Measurements from ENCODE around the gene OR13H1.
"Not testable (repeated sequence)": the region's sequence is repeated elsewhere in the genome, so short reads cannot be mapped to it uniquely, and the experiment has no call there.

Gene OR13H1, protein sequence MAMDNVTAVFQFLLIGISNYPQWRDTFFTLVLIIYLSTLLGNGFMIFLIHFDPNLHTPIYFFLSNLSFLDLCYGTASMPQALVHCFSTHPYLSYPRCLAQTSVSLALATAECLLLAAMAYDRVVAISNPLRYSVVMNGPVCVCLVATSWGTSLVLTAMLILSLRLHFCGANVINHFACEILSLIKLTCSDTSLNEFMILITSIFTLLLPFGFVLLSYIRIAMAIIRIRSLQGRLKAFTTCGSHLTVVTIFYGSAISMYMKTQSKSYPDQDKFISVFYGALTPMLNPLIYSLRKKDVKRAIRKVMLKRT

GRCh38 chrX:131543774-131544173, at the start of gene OR13H1:
Gene OR13H1 (plus strand): TSS chrX:131544074. CDS start chrX:131544074, 0 bp downstream.
- DNase-seq (ENCODE audit: low read depth), result no peak

DNA sequence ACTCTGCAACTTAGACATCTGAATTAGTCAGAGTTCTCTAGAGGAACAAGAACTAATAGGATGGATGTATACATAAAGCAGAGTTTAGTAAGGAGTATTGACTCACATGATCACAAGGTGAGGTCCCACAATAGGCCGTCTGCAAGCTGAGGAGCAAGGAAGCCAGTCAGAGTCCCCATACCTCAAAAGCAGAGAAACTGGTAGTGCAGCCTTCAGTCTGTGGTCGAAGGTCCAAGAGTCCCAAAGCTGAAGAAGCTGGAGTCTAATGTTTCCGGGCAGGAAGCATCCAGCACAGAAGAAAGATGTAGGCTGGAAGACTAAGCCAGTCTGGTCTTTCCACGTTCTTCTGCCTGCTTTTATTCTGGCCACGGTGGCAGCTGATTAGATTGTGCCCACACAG, 42.3 kb upstream of the OR13H1 start:
- not testable (repeated sequence) for DNase-seq (ENCODE audit: low read depth)

DNA sequence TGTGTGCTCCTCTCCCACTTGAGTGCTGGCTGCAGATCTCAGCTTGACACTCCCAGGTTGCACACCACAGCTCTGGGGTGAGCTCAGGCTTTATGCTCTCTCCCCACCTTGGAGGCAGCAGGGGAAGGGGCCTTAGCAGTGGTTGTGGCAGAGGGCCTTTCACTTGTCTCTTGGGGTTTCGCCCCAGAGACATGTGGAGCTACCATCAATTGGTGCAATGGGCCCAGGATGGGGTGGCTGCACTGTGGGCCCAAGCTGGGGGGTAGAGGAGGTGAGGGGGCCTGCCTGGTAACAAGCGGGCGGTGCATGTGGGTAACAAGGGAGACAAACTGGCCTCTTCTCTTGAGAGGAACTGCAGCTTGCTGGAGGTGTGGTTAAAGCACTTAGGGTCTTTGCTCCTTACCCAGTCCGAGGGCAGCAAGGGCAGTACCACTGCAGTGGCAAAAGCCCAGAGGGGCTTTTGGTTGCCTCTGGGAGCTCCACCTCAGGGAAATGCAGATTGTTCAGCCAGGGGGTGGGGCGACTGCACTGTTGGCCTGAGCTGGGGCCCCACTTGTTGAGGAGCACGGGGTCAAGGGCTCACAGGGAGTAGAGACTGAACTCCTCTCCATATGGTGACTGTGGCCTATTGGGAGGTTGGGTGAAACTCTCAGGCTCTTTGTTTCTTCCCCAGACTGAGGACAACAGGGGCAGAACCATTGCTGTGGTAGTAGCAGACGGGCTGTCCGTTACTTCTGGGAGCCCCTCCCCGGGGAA, 30.5 kb upstream of the OR13H1 start:
- no peak for DNase-seq (ENCODE audit: low read depth)

GRCh38 chrX:131521824-131522223, 22.1 kb upstream of the OR13H1 start:
- no peak for DNase-seq (ENCODE audit: low read depth)

DNA sequence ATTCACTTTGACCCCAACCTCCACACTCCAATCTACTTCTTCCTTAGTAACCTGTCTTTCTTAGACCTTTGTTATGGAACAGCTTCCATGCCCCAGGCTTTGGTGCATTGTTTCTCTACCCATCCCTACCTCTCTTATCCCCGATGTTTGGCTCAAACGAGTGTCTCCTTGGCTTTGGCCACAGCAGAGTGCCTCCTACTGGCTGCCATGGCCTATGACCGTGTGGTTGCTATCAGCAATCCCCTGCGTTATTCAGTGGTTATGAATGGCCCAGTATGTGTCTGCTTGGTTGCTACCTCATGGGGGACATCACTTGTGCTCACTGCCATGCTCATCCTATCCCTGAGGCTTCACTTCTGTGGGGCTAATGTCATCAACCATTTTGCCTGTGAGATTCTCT, 344 bp downstream of the OR13H1 start:
- DNase-seq (ENCODE audit: low read depth), result no peak

DNA sequence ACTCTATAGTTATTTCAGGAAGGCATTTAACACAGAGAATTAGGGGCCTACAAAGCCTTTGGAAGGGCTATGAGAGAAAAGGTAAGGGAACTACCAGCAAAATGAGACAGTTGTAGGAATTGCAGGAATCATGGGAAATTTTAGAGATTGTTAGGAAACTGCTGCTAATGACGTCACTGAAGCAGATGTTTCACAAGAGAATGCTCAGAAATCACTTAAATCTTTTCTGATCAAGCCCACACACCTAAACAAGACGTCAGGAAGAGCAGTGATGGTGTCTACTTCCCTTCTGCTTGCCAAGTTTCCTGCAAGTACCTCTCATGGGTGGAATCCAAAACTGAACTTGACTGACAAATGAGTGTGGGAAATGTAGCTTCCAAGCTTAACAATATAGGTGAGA, 5.1 kb downstream of the OR13H1 start:
- no peak for DNase-seq (ENCODE audit: low read depth)

DNA sequence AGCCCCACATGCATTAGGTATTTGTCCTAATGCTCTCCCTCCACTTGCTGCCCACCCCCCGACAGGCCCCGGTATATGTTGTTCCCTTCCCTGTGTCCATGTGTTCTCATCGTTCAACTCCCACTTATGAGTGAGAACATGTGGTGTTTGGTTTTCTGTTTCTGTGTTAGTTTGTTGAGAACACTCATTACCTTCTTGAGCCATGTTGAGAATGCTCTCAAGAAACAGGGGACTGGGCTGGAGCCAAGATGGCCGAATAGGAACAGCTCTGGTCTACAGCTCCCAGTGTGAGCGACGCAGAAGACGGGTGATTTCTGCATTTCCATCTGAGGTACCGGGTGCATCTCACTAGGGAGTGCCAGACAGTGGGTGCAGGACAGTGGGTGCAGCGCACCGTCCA, 8.6 kb downstream of the OR13H1 start:
- not testable (repeated sequence) for DNase-seq (ENCODE audit: low read depth)

DNA sequence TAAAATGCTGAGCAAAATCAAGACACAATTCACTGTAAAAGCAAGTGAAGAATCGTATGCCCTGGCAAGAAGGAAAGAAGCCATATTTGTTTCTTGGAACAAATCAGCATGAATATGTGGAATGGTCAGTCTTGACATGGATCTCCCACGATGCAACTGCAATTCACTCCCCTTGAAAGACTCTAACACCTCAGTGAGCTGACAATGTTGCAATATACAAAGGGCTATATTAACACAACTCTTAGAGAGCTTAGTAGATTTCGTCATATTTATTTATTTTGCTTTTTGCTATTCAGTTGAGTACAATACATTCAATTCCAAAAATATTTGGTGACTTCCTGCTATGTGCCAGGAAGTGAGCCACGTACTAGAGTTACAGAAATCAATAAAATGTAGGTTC, 14.7 kb downstream of the OR13H1 start:
- no peak for DNase-seq (ENCODE audit: low read depth)

DNA sequence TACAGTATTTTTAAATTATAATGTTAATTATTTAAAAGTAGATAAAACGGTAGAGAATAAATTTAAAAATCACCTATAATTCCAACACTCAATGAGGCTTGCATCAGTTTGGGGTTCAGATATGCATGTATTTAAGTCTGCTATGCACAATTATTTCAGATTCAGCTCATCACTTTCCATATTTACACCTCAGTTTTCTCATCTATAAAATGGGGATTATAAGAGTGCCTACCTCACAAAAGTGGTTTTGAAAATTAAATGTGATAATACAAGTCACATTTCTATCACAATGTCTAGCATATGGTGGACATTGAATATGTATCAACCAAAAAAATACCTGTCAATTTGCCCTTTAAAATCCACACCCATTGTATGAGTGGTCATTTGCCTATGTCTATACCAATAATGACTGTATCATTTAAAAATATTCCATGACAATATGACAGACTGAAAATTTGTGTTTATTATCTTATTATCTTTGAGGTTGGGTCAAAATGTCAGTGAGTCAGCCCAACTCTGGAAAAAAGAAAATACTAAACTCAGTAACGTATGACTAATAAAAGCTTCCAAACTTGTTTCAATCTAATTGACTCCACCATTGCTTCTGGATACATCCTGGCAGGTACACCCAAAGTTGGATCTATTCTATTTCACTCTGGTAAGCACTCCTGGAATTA, 20.8 kb downstream of the OR13H1 start:
- no peak for DNase-seq (ENCODE audit: low read depth)

DNA sequence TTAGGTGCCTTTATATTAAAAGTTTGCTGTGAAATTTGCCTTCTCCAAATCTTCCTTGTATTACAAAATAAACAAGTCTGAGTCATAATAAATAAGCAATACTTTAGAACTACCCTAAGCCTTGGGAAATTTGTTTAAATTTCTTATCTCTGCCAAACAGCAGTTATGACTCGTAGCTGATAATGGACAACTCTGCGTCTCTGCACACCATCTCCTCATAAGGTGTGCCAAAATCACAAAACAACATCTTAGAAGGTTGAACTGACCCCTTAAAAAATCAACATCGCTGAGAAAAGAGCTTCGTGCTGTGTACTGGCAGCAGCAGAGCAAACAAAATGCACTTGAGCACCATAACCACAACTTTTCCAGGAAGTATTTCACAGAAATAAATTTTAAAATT, 22.0 kb downstream of the OR13H1 start:
- no peak for DNase-seq (ENCODE audit: low read depth)

GRCh38 chrX:131571348-131571747, 27.5 kb downstream of the OR13H1 start:
- no peak for DNase-seq (ENCODE audit: low read depth)

GRCh38 chrX:131572372-131573014, 28.6 kb downstream of the OR13H1 start:
- no peak for DNase-seq (ENCODE audit: low read depth)

- DNase-seq (ENCODE audit: low read depth), result no peak
These were observed 33.5 kb downstream of the OR13H1 start for GRCh38 chrX:131577413-131577812.

GRCh38 chrX:131577999-131578734, 34.3 kb downstream of the OR13H1 start:
- DNase-seq (ENCODE audit: low read depth), result no peak

GRCh38 chrX:131578735-131579367, 35.0 kb downstream of the OR13H1 start:
- not testable (repeated sequence) for DNase-seq (ENCODE audit: low read depth)

DNA sequence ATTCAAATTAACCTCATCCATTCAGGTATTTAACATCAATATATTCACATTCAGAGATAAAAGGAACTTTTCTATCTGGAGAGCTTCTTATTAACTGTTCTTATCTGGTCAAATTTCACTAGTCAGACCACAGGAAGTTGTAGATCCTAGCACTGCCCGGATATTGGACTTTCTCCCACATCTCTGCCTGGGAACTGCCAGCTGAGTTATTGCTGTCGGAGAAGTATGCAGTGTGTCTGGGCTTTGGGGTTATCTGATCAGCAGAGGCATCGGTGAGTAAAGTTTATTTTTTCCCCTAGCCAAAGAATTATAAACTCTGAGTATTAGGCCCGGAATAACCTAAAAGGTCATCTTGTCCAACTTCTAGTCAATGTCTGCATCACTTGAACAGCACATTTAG, 45.1 kb downstream of the OR13H1 start:
- no peak for DNase-seq (ENCODE audit: low read depth)
